K562 (cell line): ENCODE data around the gene CAB39. TPM values are rescaled to one million over a fixed set of nuclear protein-coding genes. Genes with fewer than 3 reads are reported as not detected.

Experiments used
- ATAC-seq: fragments of 200-7000 bp; cut with Tn5 transposase; 3 replicates; pipeline ENCODE4 v1.9.1; 2020; ENCODE audit warnings: moderate library complexity
- BruUV-seq: library from RNA; stranded (reverse); fragments of 400-500 nt; replicated peaks from 2 replicates; lab custom pipeline; 2021; lab: Mats Ljungman, UMichigan
- CTCF ChIA-PET: fragments of 300-600 bp; formaldehyde crosslinking; extraction: SDS; loops from one replicate; lab custom pipeline; 2021; ENCODE audit warnings: low intra/inter-chr PET ratio; lab: Yijun Ruan, JAX
- POLR2A ChIA-PET: fragments of 300-600, 350-650 bp; sonication (Branson Sonifier 250); formaldehyde crosslinking; extraction: SDS; loops from one replicate; lab custom pipeline; 2021; ENCODE audit warnings: antibody characterized with exemption, inconsistent platforms; lab: Yijun Ruan, JAX
- DNase-seq, 4 experiments: peaks; one replicate each; pipeline versions ENCODE4 v3.0.0 to v3.0.0-alpha.2; 2011 to 2018; ENCODE audit warnings: low spot score in 3 of 4, mixed read lengths in 3 of 4; ENCODE audit errors: extremely low read depth in 1 of 4
- FAIRE-seq: peaks from 2 replicates; lab custom pipeline; 2011; peaks lifted over from hg19 to GRCh38; lab: Jason Lieb, UNC
- H2AFZ ChIP-seq: 2 replicates; pipeline ENCODE4 v1.6.0; 2011; ENCODE audit warnings: low read depth, low read length, control low read depth, inconsistent platforms
- H3K27ac ChIP-seq: fragments of 200-600 bp; 3 replicates; pipeline ENCODE4 v1.8.0; 2011; ENCODE audit warnings: low read depth, mild to moderate bottlenecking, control low read depth, inconsistent platforms, low read length, moderate library complexity, mixed read lengths; ENCODE audit errors: extremely low read depth
- H3K27me3 ChIP-seq, 2 experiments: fragments of 300-600 bp in 1 of 2; 2 replicates in 1 of 2; 3 replicates in 1 of 2; pipeline versions ENCODE4 v1.6.0 to v1.8.0; 2011; ENCODE audit warnings: inconsistent platforms in 2 of 2, low read length in 2 of 2, mild to moderate bottlenecking in 1 of 2, mixed read lengths in 1 of 2, moderate library complexity in 1 of 2; ENCODE audit not compliant: control insufficient read depth in 2 of 2, insufficient read depth in 2 of 2
- H3K36me3 ChIP-seq: fragments of 300-600 bp; 3 replicates; pipeline ENCODE4 v1.8.0; 2011; ENCODE audit warnings: mild to moderate bottlenecking, low read length, inconsistent platforms; ENCODE audit not compliant: control insufficient read depth, insufficient read depth
- H3K4me1 ChIP-seq, 2 experiments: fragments of 200-600 bp in 1 of 2; replicated peaks in 1 of 2; 2 replicates in 1 of 2; 3 replicates in 1 of 2; pipeline versions ENCODE4 v1.5.1 to v1.8.0; 2011; ENCODE audit warnings: inconsistent platforms in 2 of 2, low read length in 2 of 2, mild to moderate bottlenecking in 1 of 2, mixed read lengths in 1 of 2, moderate library complexity in 1 of 2; ENCODE audit not compliant: control insufficient read depth in 2 of 2, insufficient read depth in 2 of 2
- H3K4me2 ChIP-seq: 2 replicates; pipeline ENCODE4 v1.6.1; 2011; ENCODE audit warnings: low read length, control low read depth, inconsistent platforms, mixed read lengths; ENCODE audit not compliant: insufficient read depth
- H3K4me3 ChIP-seq: fragments of 200-600 bp; sonication (generic), shearing (Covaris generic); 2 replicates; pipeline ENCODE4 v1.5.1; 2016; ENCODE audit warnings: control low read depth, inconsistent platforms
- H3K79me2 ChIP-seq: fragments of 200-600 bp; 3 replicates; pipeline ENCODE4 v1.8.0; 2011; ENCODE audit warnings: low read length, inconsistent platforms; ENCODE audit not compliant: control insufficient read depth, insufficient read depth
- H3K9ac ChIP-seq, 2 experiments: 2 replicates each; pipeline versions ENCODE4 v1.6.0 to v1.6.1; 2011; ENCODE audit warnings: low read depth in 2 of 2, low read length in 2 of 2, control low read depth in 1 of 2, inconsistent platforms in 1 of 2, mild to moderate bottlenecking in 1 of 2, mixed read lengths in 1 of 2; ENCODE audit not compliant: insufficient read depth in 1 of 2
- H3K9me1 ChIP-seq: one replicate; pipeline ENCODE4 v1.6.0; 2011; ENCODE audit warnings: inconsistent platforms, mild to moderate bottlenecking, low read length, moderate library complexity; ENCODE audit not compliant: control insufficient read depth, insufficient read depth
- H3K9me3 ChIP-seq: replicated peaks from 2 replicates; pipeline ENCODE4 v1.5.1; 2011; ENCODE audit warnings: low read depth, low read length, inconsistent platforms; ENCODE audit not compliant: control insufficient read depth, insufficient read depth
- H4K20me1 ChIP-seq: replicated peaks from 2 replicates; pipeline ENCODE4 v1.6.1; 2011; ENCODE audit warnings: low read length, inconsistent platforms, mixed read lengths; ENCODE audit not compliant: control insufficient read depth, insufficient read depth
- BRF2 ChIP-seq: IDR thresholded peaks from 3 replicates; pipeline ENCODE4 v1.6.1; 2011; ENCODE audit warnings: borderline replicate concordance, mild to moderate bottlenecking; ENCODE audit not compliant: insufficient read length, insufficient read depth
- FOXJ2 ChIP-seq: fragments of 200-800 bp; sonication (Bioruptor generic); IDR thresholded peaks from 2 replicates; pipeline ENCODE4 v1.6.1; 2016; ENCODE audit warnings: missing genetic modification characterization, missing compliant biosample characterization
- NFXL1 ChIP-seq: fragments of 450-650 bp; formaldehyde crosslinking; IDR thresholded peaks from 2 replicates; pipeline ENCODE4 v1.4.0; 2021; ENCODE audit warnings: mild to moderate bottlenecking
- PURB ChIP-seq: sonication (generic); formaldehyde crosslinking; IDR thresholded peaks from 2 replicates; pipeline ENCODE4 v1.9.0; 2021; ENCODE audit warnings: low read depth, mild to moderate bottlenecking, missing genetic modification reagents
- SAFB ChIP-seq: fragments of 200-400 bp; formaldehyde crosslinking; IDR thresholded peaks from 2 replicates; pipeline ENCODE4 v1.6.1; 2017; ENCODE audit warnings: low read depth, low read length, borderline replicate concordance
- SFPQ ChIP-seq: fragments of 200-400 bp; formaldehyde crosslinking; IDR thresholded peaks from 2 replicates; pipeline ENCODE4 v1.6.1; 2017; ENCODE audit warnings: mild to moderate bottlenecking, low read depth, low read length, moderate library complexity
- ZFP30 ChIP-seq: fragments of 250-450 bp; sonication (Bioruptor Pico); IDR thresholded peaks from 2 replicates; pipeline ENCODE4 v1.8.0; 2022; ENCODE audit warnings: moderate library complexity, mild to moderate bottlenecking, inconsistent platforms, borderline replicate concordance
- ZNF121 ChIP-seq: sonication (generic); formaldehyde crosslinking; conservative IDR thresholded peaks from 2 replicates; pipeline ENCODE4 v1.8.0; 2022; ENCODE audit warnings: missing genetic modification reagents
- WGBS: fragments of 100-300 bp; shearing (Covaris generic); methylation state at CpG from one replicate; pipeline ENCODE4 v1.1.6; 2016; ENCODE audit warnings: low coverage, mixed read lengths; ENCODE audit not compliant: insufficient coverage; ENCODE audit errors: missing lambda C conversion rate; 5-methylcytosine and 5-hydroxymethylcytosine counted together
- in situ Hi-C: fragments of 300-500 bp; cut with MboI; formaldehyde crosslinking; loops from 4 replicates; pipeline ENCODE4 v1.15.0; 2018; ENCODE audit warnings: inconsistent platforms, mixed read lengths
- intact Hi-C: fragments of 100-400 bp; cut with micrococcal nuclease; formaldehyde crosslinking; loops from 2 replicates; pipeline ENCODE4 v1.14.2; 2022
- polyA plus RNA-seq, 8 experiments: library from polyadenylated mRNA; depleted of rRNA in 4 of 8; stranded (reverse) in 5 of 8; unstranded in 3 of 8; fragments of >200 nt; fragmentation: Nextera tagmentation in 2 of 8; fragmentation: Illumina TruSeq in 1 of 8; extraction: Ambion mirVana in 2 of 8; extraction: Trizol in 1 of 8; gene quantifications; 2 replicates each; pipeline versions ENCODE4 v1.2.1 to v1.2.3, GENCODE V29; 2011 to 2014; ENCODE audit warnings: inconsistent platforms in 1 of 8, missing spikeins in 1 of 8
- total RNA-seq, 7 experiments: library from RNA; depleted of rRNA in 6 of 7; stranded (reverse); fragments of >200 nt in 6 of 7; fragmentation: Illumina TruSeq in 2 of 7; extraction: Trizol in 2 of 7; gene quantifications; 2 replicates each; pipeline versions ENCODE4 v1.2.1 to v1.2.3, GENCODE V29; 2011 to 2021; ENCODE audit warnings: low replicate concordance in 1 of 7

Gene CAB39
- total and polyA plus RNA-seq, 9 of the 15 experiments (the other 6 are each of a cell fraction or from before 2014, with no cell fraction given), result 27.2 to 94.4 (median 70.1) TPM

GRCh38 chr2:230794497-230794896, 81.9 kb downstream of the CAB39 start:
- DNase-seq (no peak), FAIRE-seq (no peak), ATAC-seq (no peak)
- TF ChIP-seq ZNF121 (CRISPR knock-in tag), result no peak
- TF ChIP-seq ZFP30 (CRISPR knock-in tag), result no peak
- no peak for TF ChIP-seq FOXJ2 (tag)
- Histone ChIP-seq H3K9me1 (no peaks in the 10 kb centered on the region), H3K36me3 (peaks cover 95% of the 10 kb centered on the region), H3K4me1 (peaks cover 4 to 13% of the 10 kb centered on the region in 2 experiments; a peak in 3 of 5 replicates), H3K79me2 (peaks cover 54% of the 10 kb centered on the region), H2AFZ (no peak overlapping the region), H3K4me3 (no peak overlapping the region), H3K9me3 (no peaks in the 10 kb centered on the region), H3K27me3 (no peaks in the 10 kb centered on the region), H3K27ac (no peak overlapping the region), H3K4me2 (no peak overlapping the region), H4K20me1 (no peaks in the 10 kb centered on the region), H3K9ac (no peak overlapping the region)
- WGBS, result 99% methylated on average over 7 of the region's 7 CpGs
- POLR2A ChIA-PET, result interaction anchor here (0.5 kb wide), 1 partner anchor 28 kb away, joined by 3 read pairs; no protein-coding TSS in a partner anchor
- CTCF ChIA-PET, result no interaction called here
- no TSS peak for BruUV-seq
- in situ Hi-C loops, result no loop called here
- intact Hi-C loops, result no loop called here

- FAIRE-seq, result no peak
- CTCF ChIA-PET, result no interaction called here
Observed at GRCh38 chr2:230795856-230796255, 83.2 kb downstream of the CAB39 start.

More at GRCh38 chr2:230795856-230796255, 83.2 kb downstream of the CAB39 start:
- POLR2A ChIA-PET, result interaction anchor here (0.6 kb wide), 1 partner anchor 711 kb away, joined by 3 read pairs; no protein-coding TSS in a partner anchor
- TF ChIP-seq BRF2 (no peak), PURB (CRISPR knock-in tag) (no peak), SFPQ (no peak), NFXL1 (no peak), SAFB (no peak)
- TF ChIP-seq, all 486 proteins: peak for 0
- Histone ChIP-seq H3K79me2 (peaks cover 44% of the 10 kb centered on the region; the same call in 2 of the 3 replicates), H3K9me1 (no peaks in the 10 kb centered on the region), H3K4me3 (no peak overlapping the region), H3K36me3 (peaks cover 95% of the 10 kb centered on the region), H3K9me3 (0 out of 2 replicates have a peak, but pooled peaks cover 2% of the 10 kb centered on the region), H3K4me1 (peaks cover 4 to 13% of the 10 kb centered on the region in 2 experiments; a peak in 3 of 5 replicates), H4K20me1 (no peaks in the 10 kb centered on the region), H3K27ac (no peak overlapping the region), H3K27me3 (no peaks in the 10 kb centered on the region), H3K9ac (no peak overlapping the region), H2AFZ (no peak overlapping the region), H3K4me2 (no peak overlapping the region)
- in situ Hi-C loops, result no loop called here
- DNase-seq (no peak), ATAC-seq (no peak)
- WGBS, result 87% methylated on average over 4 of the region's 4 CpGs
- intact Hi-C loops, result loop anchor here (5.0 kb wide), 1 partner anchor 184 kb away; no protein-coding TSS in a partner anchor
- BruUV-seq, result no TSS peak
